HEK293T (cell line): ENCODE measurements around the gene HHEX.

Experiments
- ARNT ChIP-seq: fragments of 450-650 bp; IDR thresholded peaks from 2 replicates; pipeline ENCODE4 v1.6.1; 2017; ENCODE audit warnings: mild to moderate bottlenecking
- FOXM1 ChIP-seq: fragments of 450-650 bp; IDR thresholded peaks from 2 replicates; pipeline ENCODE4 v1.6.1; 2017; ENCODE audit warnings: mild to moderate bottlenecking, borderline replicate concordance
- L3MBTL2 ChIP-seq: fragments of 450-650 bp; conservative IDR thresholded peaks from 2 replicates; pipeline ENCODE4 v1.6.1; 2016; ENCODE audit warnings: mild to moderate bottlenecking
- SP1 ChIP-seq: fragments of 450-650 bp; IDR thresholded peaks from 2 replicates; pipeline ENCODE4 v1.6.1; 2017

DNA sequence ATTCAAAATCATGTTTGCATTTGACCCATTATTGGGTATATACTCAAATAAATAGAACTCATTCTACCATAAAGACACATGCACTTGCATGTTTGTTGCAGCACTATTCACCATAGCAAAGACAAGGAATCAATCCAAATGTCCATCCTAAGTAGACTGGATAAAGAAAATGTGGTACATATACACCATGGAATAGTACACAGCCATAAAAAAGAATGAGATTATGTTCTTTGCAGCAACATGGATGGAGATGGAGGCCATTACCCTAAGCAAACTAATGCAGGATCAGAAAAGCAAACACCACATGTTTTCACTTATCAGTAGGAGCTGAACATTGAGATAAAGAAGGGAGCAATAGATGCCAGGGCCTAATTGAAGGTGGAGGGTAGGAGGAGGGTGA is 12.0 kb upstream of the HHEX start:
- TF ChIP-seq ARNT (no peak), SP1 (no peak), FOXM1 (no peak), L3MBTL2 (no peak)
